Activated T-helper 1 cell treated with Interleukin-2 at 50 U/mL for 16 hours (primary cell): ENCODE results near the gene TIMELESS.
"Not testable (repeated sequence)": the region's sequence is repeated elsewhere in the genome, so short reads cannot be mapped to it uniquely, and the experiment has no call there.

Experiments used
- DNase-seq: peaks from one replicate; pipeline ENCODE4 v3.0.0-alpha.2; 2020; ENCODE audit warnings: low read depth

TIMELESS gene

DNA sequence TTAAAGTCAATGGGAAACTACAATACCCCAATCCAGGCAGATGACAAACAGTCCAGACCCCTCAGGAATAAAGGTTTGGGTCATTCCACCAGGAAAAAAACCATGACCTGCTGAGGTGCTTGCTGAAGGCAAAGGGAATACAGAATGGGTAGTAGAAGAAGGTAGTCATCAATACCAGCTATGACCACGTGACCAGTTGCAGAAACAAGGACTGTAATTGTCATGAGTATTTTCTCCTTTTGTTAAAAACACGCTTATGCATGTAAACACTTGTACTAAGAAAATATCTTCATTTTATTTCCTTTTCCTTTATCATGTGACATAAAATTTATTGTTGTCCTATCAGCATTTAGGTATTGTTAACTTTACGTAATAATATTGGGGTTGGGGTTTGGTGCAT is 45.0 kb downstream of the TIMELESS start:
- DNase-seq = not testable (repeated sequence)

DNA sequence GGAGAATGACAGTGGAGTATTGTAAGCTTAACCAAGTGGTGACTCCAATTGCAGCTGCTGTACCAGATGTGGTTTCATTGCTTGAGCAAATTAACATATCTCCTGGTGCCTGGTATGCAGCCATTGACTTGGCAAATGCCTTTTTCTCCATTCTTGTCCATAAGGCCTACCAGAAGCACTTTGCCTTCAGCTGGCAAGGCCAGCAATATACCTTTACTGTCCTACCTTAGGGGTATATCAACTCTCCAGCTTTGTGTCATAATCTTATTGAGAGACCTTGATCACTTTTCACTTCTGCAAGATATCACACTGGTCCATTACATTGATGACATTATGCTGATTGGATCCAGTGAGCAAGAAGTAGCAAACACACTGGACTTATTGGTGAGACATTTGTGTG is 47.6 kb downstream of the TIMELESS start:
- DNase-seq = not testable (repeated sequence)

DNA sequence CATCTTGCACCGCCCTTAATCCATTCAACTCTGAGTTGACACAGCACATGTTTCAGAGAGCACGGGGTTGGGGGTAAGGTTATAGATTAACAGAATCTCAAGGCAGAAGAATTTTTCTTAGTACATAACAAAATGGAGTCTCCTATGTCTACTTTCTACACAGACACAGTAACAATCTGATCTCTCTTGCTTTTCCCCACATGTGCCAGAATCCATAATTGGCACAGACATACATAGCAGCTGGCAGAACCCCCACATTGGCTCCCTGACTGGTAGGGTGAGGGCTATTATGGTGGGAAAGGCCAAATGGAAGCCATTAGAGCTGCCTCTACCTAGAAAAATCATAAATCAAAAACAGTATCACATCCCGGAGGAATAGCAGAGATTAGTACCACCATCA is 48.1 kb downstream of the TIMELESS start:
- not testable (repeated sequence) for DNase-seq

DNA sequence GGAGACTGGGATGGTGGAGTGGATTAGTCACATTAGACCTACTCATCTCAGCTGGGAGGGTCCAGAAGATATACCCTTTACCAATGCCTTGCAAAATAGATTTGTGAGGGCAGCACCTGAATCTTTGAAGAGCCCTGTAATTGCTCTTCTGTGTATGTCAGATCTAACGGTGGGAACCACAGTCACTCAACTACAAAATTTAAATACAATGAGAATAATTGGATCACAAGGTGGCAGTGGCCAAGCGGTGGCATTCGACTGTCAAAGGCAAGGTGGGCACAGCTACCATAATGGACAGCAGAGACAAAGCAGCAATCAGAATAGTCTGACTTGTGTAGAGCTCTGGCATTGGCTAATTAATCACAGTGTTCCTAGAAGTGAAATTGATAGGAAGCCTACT is 49.8 kb downstream of the TIMELESS start:
- not testable (repeated sequence) for DNase-seq

DNA sequence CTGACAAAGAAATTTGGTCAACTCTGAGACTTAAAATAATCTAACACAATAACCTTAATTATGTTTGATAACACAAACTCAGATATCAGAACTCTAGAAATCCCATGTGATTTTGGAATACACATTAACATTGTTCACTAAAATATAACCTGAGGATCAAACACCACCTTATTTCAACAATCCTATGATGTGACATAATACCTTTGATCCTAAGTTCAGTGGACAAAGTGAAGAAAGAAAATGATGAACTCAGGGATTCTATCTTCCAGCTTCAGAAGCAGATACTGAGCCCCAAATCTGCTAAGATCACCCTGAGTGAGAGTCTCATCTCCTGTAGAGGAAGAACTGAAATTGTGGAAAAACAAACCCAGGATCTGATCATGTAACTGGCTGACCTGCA is 50.9 kb downstream of the TIMELESS start:
- no peak for DNase-seq

DNA sequence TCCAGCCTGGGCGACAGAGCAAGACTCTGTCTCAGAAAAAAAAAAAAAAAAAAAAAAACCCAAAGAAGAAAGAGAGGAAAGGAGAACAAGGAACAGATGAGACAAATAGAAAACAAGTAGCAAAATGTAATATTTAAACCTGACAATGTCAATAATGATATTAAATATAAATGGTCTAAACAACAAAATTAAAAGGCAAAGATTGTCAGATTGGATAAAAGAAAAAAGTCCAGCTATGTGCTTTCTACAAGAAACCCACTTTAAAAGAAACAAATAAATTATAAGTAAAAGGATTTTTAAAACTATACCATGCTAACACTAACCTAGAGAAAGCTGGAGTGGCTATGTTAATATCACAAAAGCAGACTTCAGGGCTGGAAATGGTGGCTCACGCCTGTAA is 56.9 kb downstream of the TIMELESS start:
- no peak for DNase-seq

DNA sequence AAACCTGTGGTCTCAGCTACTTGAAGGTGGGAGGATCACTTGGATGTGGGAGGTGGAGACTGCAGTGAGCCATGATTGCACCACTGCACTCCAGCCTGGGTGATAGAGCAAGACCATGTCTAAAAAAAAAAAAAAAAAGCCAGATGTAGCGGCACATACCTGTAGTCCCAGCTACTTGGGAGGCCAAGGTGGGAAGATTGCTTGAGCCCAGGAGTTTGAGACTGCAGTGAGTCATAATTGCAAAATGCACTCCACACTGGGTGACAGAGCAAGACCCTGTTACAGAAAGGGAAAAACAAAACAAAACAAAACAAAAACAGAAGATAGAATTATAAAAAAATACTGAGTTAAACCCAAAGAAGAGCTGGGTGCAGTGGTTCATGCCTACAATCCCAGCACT is 57.5 kb downstream of the TIMELESS start:
- no peak for DNase-seq

DNA sequence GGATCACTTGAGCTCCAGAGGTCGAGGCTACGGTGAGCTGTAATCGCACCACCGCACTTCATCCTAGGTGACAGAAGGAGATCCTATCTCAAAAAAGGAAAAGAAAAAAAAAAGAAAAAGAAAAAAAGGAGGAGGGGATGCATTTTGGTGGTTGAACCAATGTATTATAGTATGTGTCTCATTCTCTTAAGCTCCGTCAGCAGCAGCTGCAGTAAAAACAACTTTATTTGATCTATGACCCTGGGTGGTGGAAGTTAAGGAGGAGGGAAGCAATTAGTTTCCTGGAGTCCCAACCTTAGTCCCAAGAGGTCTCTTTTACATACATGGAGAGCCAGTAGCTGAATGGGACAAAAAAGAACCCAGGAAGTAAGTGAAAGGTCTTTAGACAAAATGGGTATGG is 59.8 kb downstream of the TIMELESS start:
- no peak for DNase-seq

DNA sequence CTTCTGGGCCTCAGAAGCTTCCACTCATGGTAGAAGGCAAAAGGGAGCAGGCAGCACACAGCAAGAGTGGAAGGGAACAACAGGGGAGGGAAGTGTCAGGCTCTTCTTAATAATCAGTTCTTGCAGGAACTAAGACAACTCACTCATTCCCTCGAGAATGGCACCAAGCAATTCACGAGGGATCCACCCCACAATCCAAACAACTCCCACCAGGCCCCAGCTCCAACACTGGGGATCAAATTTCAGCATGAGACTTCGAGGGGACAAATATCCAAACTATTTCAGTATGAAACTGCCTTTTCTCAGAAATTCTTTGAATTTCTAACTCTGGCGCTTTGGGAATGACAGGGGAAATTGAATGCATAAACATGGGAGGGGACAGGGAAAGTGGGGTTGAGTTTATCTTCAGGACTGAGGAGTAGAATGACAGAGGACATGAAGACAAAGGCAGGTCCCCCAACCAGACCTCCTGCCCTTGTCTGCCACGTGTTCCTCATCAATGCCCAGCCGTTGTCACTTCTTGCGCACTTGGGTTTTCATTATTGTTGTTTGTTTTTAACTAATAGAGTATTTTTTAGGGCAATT is 62.0 kb downstream of the TIMELESS start:
- no peak for DNase-seq

DNA sequence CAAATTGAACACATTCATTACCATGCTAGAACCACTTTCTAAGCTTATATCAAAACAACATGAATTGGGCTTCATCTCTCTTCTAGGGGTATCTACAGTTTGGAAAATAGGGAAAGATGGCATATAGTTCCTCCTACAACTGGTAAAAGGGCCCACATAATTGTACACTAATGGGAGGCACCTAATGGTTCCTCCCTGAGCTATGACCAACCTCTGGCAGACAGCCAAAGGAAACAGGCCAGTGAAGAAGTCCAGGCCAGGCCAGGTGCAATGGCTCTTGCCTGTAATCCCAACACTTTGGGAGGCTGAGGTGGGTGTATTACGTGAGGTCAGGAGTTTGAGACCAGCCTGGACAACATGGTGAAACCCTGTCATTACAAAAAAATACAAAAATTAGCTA is 63.4 kb downstream of the TIMELESS start:
- DNase-seq = no peak

DNA sequence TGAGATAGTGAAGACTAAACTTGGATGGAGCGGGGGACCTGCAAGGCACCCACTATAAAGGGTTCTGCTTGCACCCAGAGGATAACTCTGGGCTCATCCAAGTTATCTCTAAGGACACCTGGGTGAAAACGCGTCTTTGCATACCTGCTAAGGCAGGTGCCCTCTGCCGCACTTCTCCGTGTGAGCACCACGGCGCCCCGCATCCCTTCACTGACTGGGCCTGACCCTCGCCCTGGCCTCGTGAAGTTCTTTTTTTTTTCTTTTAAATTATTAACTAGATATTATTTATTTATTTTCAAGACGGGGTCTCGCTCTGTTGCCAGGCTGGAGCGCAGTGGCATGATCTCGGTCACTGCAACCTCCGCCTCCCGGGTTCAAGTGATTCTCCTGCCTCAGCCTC is 66.6 kb downstream of the TIMELESS start:
- no peak for DNase-seq

DNA sequence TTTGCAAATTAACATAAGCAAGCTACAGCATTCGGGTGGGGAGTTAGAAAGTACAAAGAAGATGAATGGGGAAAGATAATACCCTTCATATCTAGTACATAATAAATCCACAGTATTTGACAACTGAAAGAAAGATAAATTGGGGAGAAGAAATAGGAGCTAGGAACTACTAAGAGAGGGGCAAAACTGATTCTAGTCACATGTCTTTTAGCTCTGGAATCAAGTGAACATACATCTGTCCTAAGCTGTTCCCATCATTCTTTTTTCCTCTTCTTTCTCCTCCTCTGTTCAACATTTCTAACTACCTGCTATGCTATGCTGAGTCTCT is 71.3 kb downstream of the TIMELESS start:
- no peak for DNase-seq

DNA sequence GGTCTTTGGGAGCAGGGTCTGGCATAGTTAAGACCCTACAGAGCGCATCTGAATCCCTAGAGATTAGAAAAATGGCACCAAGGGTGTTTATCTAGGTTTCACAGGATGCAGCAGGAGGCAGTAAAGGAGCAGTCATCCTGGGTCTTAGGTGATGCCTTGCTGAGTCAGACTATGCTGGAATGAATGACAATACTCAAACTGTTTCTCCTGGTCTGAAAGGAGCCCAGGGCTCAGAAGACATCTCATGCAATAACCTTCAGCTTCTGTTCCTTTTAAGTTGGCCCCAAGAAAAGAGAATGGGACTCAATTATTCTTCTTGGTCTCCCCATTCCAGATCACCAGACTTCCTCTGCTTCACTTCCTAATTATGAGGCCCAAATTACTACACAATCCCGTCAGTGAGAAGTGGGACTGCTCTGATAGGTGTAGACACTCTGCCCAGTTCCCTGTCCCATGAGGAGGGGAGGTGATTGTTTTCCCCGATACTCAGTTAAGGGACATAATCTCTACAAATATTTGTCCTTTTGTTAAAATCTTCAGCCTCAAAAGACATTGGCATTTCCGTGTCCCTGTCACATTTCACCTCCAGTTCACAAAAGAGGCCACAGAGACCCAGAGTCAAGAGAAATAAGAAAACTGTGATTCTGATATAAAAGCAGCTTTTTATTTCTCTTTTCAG is 71.8 kb downstream of the TIMELESS start:
- DNase-seq = no peak

DNA sequence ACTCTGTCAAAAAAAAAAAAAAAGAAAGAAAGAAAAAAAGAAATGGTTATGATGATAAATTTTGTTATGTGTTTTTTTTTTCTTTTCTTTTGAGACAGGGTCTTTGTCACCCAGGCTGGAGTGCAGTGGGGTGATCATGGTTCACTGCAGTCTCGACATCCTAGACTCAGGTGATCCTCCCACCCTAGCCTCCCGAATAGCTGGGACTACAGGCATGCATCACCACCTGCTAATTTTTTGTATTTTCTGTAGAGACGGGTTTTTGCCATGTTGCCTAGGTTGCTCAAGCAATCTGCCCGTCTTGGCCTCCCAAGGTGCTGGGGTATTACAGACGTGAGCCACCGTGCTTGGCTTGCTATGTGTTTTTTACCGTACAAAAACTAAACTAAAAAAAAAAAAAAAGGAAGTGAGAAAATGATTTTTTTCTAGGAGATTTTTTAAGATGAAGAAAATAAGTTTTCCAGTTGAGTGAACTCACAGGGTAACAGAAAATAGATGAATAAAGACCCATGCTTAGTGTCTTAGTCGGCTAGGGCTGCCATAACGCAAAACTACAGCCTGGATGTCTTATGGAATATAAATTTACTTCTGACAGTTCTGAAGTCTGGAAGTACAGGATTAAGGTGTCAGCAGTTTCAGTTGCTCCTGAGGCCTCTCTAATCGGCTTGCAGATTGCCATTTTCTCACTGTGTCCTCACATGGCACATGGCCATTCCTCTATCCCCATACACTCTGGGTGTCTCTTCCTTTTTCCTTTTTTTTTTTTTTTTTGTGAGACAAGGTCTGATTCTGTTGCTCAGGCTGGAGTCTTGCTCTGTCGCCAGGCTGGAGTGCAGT is 73.4 kb downstream of the TIMELESS start:
- no peak for DNase-seq

DNA sequence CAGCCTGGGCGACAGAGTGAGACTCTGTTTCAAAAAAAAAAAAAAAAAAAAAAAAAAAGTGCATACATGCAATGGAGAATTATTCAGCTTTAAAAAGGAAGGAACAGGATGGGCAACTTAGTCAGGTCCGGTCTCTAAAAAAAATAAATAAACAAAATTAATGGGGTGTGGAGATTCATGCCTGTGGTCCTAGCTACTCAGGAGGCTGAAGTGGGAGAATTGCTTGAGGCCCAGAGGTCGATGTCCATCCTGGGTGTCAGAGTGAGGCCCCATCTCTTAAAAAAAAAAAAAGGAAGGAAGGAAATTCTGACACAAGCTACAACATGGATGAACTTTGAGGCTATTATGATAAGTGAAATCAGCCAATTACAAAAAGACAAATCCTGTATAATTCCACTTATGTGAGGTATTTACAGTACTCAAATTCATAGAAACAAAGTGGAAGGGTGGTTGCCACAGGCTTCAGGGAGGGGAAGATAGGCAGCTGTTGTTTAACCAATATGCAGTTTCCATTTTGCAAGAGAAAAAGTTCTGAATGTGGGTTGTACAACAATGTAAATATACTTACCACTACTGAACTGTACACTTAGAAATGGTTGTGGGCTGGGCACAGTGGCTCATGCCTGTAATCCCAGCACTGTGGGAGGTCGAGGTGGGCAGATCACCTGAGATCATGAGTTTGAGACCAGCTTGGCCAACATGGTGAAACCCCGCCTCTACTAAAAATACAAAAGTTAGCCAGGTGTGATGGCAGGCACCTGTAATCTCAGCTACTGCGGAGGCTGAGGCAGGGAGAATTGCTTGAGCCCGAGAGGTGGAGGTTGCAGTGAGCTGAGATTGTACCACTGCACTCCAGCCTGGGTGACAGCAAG is 74.3 kb downstream of the TIMELESS start:
- no peak for DNase-seq

DNA sequence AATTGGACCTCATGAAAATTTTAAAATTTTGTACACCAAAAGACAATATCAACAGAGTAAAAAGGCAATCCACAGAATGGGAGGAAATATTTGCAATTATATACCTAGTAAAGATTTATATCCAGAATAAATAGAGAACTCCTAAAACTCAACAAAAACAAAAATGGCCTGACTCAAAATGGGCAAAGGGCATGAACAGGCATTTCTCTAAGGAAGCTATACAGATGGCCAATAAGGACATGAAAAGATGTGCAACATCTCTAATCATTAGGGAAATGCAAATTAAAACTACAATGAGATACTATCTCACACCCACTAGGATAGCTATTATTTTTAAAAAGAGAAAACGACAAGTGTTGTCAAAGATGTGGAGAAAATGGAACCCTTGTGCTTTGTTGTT is 75.7 kb downstream of the TIMELESS start:
- DNase-seq = no peak

DNA sequence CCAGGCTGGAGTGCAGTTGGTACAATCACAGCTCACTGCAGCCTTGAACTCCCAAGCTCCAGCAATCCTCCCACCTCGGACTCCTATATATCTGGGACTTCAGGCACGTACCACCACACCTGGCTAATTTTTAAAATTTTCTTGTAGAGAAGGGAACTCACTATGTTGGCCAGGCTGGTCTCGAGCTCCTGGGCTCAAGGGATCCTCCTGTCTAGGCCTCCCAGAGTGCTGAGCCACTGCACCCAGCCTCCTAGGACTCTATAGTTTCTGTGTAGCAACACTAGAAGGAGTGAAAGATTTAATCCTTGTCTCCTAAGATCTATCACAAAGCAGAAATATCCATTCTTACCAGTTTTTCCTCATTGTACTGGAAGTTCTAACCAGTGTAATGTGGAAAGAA is 82.3 kb downstream of the TIMELESS start:
- no peak for DNase-seq
